ENCODE data around the gene IL1R1.

DNA sequence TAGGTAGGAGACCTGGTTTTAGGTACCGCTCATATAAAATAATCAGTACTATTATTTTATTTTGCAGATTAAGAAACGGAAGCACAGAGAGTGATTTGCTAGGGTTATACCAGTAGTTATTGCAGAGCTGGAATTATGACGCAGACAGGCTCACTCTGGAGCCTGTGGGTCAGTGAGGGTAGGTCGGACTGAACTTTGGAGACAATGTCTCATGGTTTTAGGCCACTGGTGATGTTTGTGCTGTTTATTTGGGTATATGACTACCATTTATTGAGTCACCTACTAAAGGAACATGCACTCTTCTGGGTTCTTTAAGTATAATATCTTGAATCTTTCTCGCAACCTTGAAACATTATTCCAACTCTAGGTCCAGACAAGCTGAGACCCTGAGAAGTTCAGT is 33.5 kb upstream of the IL1R1 start:
- no peak for TF ChIP-seq POLR2A (IDR thresholded peaks at IDR 0.05)
- TF ChIP-seq, protein P1, sequence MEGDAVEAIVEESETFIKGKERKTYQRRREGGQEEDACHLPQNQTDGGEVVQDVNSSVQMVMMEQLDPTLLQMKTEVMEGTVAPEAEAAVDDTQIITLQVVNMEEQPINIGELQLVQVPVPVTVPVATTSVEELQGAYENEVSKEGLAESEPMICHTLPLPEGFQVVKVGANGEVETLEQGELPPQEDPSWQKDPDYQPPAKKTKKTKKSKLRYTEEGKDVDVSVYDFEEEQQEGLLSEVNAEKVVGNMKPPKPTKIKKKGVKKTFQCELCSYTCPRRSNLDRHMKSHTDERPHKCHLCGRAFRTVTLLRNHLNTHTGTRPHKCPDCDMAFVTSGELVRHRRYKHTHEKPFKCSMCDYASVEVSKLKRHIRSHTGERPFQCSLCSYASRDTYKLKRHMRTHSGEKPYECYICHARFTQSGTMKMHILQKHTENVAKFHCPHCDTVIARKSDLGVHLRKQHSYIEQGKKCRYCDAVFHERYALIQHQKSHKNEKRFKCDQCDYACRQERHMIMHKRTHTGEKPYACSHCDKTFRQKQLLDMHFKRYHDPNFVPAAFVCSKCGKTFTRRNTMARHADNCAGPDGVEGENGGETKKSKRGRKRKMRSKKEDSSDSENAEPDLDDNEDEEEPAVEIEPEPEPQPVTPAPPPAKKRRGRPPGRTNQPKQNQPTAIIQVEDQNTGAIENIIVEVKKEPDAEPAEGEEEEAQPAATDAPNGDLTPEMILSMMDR (IDR thresholded peaks at IDR 0.05): no peak
